Caco-2 (cell line): ENCODE results near the gene TRIM71. TPM values are rescaled to one million over a fixed set of nuclear protein-coding genes. Genes with fewer than 3 reads are reported as not detected.
"Not testable (repeated sequence)": the region's sequence is repeated elsewhere in the genome, so short reads cannot be mapped to it uniquely, and the experiment has no call there.

Experiments
- BruUV-seq: library from RNA; stranded (reverse); fragments of 400-500 nt; replicated peaks from 2 replicates; lab custom pipeline; 2021; lab: Mats Ljungman, UMichigan
- CTCF ChIA-PET: fragments of 300-600 bp; sonication (Branson Sonifier 250); formaldehyde crosslinking; loops from one replicate; lab custom pipeline; 2022; ENCODE audit warnings: antibody characterized with exemption; lab: Charles Lee
- POLR2A ChIA-PET: fragments of 300-600 bp; sonication (Branson Sonifier 250); formaldehyde crosslinking; loops from one replicate; lab custom pipeline; 2022; ENCODE audit warnings: antibody characterized with exemption; lab: Charles Lee
- DNase-seq, 2 experiments: peaks; one replicate each; pipeline versions ENCODE4 v3.0.0 to v3.0.0-alpha.2; 2020 to 2022
- H3K27me3 ChIP-seq: replicated peaks from 2 replicates; pipeline ENCODE4 v1.6.0; 2011; ENCODE audit warnings: low read length; ENCODE audit not compliant: control insufficient read depth, insufficient read depth
- H3K36me3 ChIP-seq: 2 replicates; pipeline ENCODE4 v1.5.1; 2011; ENCODE audit warnings: low read length; ENCODE audit not compliant: control insufficient read depth, insufficient read depth
- H3K4me1 ChIP-seq: fragments of 250-450 bp; sonication (Bioruptor Pico); 2 replicates; pipeline ENCODE4 v1.5.1; 2020; ENCODE audit warnings: mild to moderate bottlenecking
- H3K4me3 ChIP-seq: 2 replicates; pipeline ENCODE4 v1.5.1; 2011; ENCODE audit warnings: low read depth, mild to moderate bottlenecking, control low read depth, low read length
- H3K9me3 ChIP-seq: fragments of 250-450 bp; sonication (Bioruptor Pico); 2 replicates; pipeline ENCODE4 v1.5.1; 2020; ENCODE audit warnings: mild to moderate bottlenecking, moderate library complexity
- H3K27ac Mint-ChIP-seq: one replicate; pipeline ENCODE4 v1.8.0; 2022; ENCODE audit warnings: mixed read lengths; ENCODE audit not compliant: unreplicated experiment
- H3K27me3 Mint-ChIP-seq: one replicate; pipeline ENCODE4 v1.8.0; 2022; ENCODE audit warnings: mixed read lengths; ENCODE audit not compliant: insufficient read depth, unreplicated experiment
- H3K36me3 Mint-ChIP-seq: one replicate; pipeline ENCODE4 v1.8.0; 2022; ENCODE audit warnings: mild to moderate bottlenecking, mixed read lengths; ENCODE audit not compliant: insufficient read depth, unreplicated experiment
- H3K4me1 Mint-ChIP-seq: one replicate; pipeline ENCODE4 v1.8.0; 2022; ENCODE audit warnings: low read depth, mixed read lengths; ENCODE audit not compliant: unreplicated experiment
- H3K4me3 Mint-ChIP-seq: one replicate; pipeline ENCODE4 v1.8.0; 2022; ENCODE audit warnings: mild to moderate bottlenecking, moderate library complexity, mixed read lengths; ENCODE audit not compliant: unreplicated experiment
- H3K9me3 Mint-ChIP-seq: one replicate; pipeline ENCODE4 v1.8.0; 2022; ENCODE audit warnings: mixed read lengths; ENCODE audit not compliant: unreplicated experiment
- intact Hi-C: fragments of 100-400 bp; cut with micrococcal nuclease; formaldehyde crosslinking; loops from one replicate; pipeline ENCODE4 v1.10.0; 2022; ENCODE audit not compliant: unreplicated experiment
- total RNA-seq: library from RNA; stranded (reverse); gene quantifications from 2 replicates; pipeline ENCODE4 v1.2.3, GENCODE V29; 2022
- TF ChIP-seq, protein P1 (sequence below), 2 experiments: fragments of 200-600 bp in 1 of 2; IDR thresholded peaks; 1 replicate in 1 of 2; 2 replicates in 1 of 2; pipeline versions ENCODE4 v1.5.1 to v1.8.0; 2011 to 2022; ENCODE audit warnings: antibody characterized with exemption in 1 of 2, control low read depth in 1 of 2, inconsistent platforms in 1 of 2, low read depth in 1 of 2, low read length in 1 of 2, mild to moderate bottlenecking in 1 of 2, moderate library complexity in 1 of 2; ENCODE audit not compliant: insufficient read depth in 1 of 2, severe bottlenecking in 1 of 2, unreplicated experiment in 1 of 2

TRIM71 gene
- total RNA-seq, 1 experiment from 2014 or later: 68.4 TPM

DNA sequence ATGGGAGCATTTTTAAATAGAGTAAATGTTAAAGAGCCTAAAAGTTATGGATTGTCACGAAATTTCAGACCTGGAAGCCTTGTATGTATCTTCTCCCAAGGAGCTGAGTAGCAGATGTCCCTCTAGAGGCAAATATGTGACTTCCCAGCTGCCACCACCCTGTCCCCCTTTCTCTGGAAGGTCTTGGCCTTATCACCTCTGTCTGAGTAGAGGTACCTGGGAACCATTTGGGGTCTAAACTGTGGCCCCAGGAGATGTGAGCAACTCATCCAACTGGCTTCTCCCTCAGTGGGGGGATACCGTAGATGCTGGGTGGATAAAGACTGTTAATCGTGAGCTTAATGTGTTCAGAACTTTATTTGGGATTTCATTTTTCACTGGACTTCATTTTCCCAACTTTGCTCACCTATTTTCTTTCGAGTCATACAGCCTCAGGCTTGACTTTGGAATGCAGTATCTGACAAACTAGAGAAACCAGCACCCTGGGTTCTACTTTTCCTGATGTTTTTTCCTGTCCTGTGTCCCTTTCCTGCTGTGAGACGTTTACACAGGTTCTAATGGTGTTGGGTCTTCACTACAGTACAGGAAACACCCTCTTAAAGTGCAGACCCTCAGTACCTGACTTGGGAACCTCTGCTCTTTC, 80.3 kb downstream of the TRIM71 start:
- intact Hi-C loops: no loop called here
- POLR2A ChIA-PET: interaction anchor here (0.5 kb wide), 1 partner anchor 31 kb away, joined by 3 read pairs; no protein-coding TSS in a partner anchor
- H3K27ac Mint-ChIP-seq: no peak overlapping the region
- peaks cover 87% of the 10 kb centered on the region for H3K36me3 Mint-ChIP-seq
- no peaks in the 10 kb centered on the region for H3K9me3 ChIP-seq
- 0 out of 2 replicates have a peak, but pooled peaks cover 3% of the 10 kb centered on the region for H3K4me1 ChIP-seq
- no peaks in the 10 kb centered on the region for H3K27me3 ChIP-seq
- no TSS peak for BruUV-seq
- CTCF ChIA-PET: no interaction called here
- no peak for DNase-seq
- TF ChIP-seq, protein P1, sequence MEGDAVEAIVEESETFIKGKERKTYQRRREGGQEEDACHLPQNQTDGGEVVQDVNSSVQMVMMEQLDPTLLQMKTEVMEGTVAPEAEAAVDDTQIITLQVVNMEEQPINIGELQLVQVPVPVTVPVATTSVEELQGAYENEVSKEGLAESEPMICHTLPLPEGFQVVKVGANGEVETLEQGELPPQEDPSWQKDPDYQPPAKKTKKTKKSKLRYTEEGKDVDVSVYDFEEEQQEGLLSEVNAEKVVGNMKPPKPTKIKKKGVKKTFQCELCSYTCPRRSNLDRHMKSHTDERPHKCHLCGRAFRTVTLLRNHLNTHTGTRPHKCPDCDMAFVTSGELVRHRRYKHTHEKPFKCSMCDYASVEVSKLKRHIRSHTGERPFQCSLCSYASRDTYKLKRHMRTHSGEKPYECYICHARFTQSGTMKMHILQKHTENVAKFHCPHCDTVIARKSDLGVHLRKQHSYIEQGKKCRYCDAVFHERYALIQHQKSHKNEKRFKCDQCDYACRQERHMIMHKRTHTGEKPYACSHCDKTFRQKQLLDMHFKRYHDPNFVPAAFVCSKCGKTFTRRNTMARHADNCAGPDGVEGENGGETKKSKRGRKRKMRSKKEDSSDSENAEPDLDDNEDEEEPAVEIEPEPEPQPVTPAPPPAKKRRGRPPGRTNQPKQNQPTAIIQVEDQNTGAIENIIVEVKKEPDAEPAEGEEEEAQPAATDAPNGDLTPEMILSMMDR (IDR thresholded peaks at IDR 0.05; ENCODE audit: insufficient read depth in 1 of 2, low read depth in 1 of 2, low read length in 1 of 2, severe bottlenecking in 1 of 2, unreplicated experiment in 1 of 2): peak in 1 of 2 experiments; percentile 29
- H3K4me3 Mint-ChIP-seq: no peak overlapping the region
- H3K27me3 Mint-ChIP-seq: no peaks in the 10 kb centered on the region
- no peak overlapping the region for H3K4me3 ChIP-seq
- H3K36me3 ChIP-seq: peaks cover 3% of the 10 kb centered on the region
- peaks cover 11% of the 10 kb centered on the region for H3K4me1 Mint-ChIP-seq
- no peaks in the 10 kb centered on the region for H3K9me3 Mint-ChIP-seq

DNA sequence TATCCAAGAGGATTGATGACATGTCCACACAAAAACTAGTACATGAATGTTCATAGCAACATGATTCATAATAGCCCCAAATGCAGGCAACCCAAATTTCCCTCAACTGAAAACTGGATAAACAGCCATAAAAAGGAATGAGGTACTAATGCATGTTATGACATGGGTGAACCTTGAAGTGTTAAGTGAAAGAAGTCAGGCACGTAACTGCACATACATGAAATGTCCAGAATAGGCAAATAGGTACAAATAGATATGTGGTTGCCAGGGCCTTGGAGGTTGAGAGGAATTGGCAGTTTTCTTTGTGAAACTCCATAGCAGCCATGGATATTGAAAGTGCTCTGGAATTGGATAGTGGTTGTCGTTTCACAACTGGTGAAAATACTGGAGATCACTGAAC, 81.5 kb downstream of the TRIM71 start:
- no peaks in the 10 kb centered on the region for H3K27me3 Mint-ChIP-seq
- no peaks in the 10 kb centered on the region for H3K9me3 ChIP-seq
- H3K4me3 ChIP-seq: no peak overlapping the region
- POLR2A ChIA-PET: no interaction called here
- TF ChIP-seq, protein P1 (IDR thresholded peaks at IDR 0.05; ENCODE audit: insufficient read depth in 1 of 2, low read depth in 1 of 2, low read length in 1 of 2, severe bottlenecking in 1 of 2, unreplicated experiment in 1 of 2): no peak
- no TSS peak for BruUV-seq
- intact Hi-C loops: no loop called here
- H3K27ac Mint-ChIP-seq: no peak overlapping the region
- H3K4me3 Mint-ChIP-seq: no peak overlapping the region
- DNase-seq: no peak
- peaks cover 5% of the 10 kb centered on the region for H3K9me3 Mint-ChIP-seq
- H3K4me1 Mint-ChIP-seq: peaks cover 11% of the 10 kb centered on the region
- peaks cover 85% of the 10 kb centered on the region for H3K36me3 Mint-ChIP-seq
- no peaks in the 10 kb centered on the region for H3K27me3 ChIP-seq
- H3K4me1 ChIP-seq: 0 out of 2 replicates have a peak, but pooled peaks cover 3% of the 10 kb centered on the region
- CTCF ChIA-PET: no interaction called here
- peaks cover 3% of the 10 kb centered on the region for H3K36me3 ChIP-seq

DNA sequence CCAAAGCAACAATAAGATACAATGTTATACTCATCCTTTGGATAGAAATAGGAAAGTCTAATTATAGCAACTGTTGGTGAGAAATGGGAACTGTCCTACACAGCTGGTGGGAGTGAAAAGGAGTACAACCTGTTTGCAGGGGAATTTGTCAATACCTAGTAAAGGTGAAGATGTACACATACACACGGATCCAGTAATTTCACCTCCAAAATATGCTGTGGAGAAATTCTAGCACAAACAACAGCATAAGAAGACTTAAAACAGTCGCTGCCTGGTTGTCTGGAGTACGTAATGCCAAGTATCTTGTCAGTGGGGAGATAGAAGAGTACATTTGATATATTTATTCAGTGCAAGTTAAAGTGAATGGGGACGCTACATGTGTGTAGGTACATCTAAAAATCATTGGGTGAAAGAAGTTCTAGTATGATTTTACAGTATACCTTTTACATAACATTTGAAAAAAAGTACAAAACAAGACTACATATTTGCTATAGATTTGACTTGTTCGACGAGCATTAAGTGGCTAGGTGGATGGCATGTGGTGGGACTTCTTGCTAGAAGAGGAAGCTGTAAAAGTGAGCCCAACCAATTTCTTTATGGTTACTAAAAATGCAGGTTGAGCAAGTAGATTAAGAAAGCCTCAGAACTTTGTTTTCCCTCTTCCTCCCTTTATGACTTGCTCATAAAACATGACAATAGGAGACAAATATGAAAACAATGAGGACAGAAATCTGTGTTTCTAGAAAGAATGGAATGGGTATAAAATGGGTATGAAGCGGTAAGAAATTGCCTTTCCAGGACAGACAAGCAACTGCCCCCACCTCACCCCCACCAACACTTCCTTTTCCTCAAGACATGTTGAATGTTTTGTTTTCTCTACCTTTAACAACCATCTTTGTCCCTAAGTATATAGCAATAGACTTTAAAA, 83.5 kb downstream of the TRIM71 start:
- no peak overlapping the region for H3K4me3 Mint-ChIP-seq
- peaks cover 11% of the 10 kb centered on the region for H3K4me1 Mint-ChIP-seq
- peaks cover 8% of the 10 kb centered on the region for H3K9me3 Mint-ChIP-seq
- peaks cover 75% of the 10 kb centered on the region for H3K36me3 Mint-ChIP-seq
- no peaks in the 10 kb centered on the region for H3K27me3 Mint-ChIP-seq
- ChIA-PET CTCF (interaction anchor here (0.7 kb wide), 2 partner anchors 36 to 216 kb away, joined by 5 read pairs; partner anchors contain the start of gene CNOT10), POLR2A (no interaction called here)
- 0 out of 2 replicates have a peak, but pooled peaks cover 3% of the 10 kb centered on the region for H3K4me1 ChIP-seq
- no peak for DNase-seq
- no peak overlapping the region for H3K4me3 ChIP-seq
- peak overlapping the region; percentile 16 for H3K27ac Mint-ChIP-seq
- H3K9me3 ChIP-seq: no peaks in the 10 kb centered on the region
- peaks cover 2% of the 10 kb centered on the region for H3K36me3 ChIP-seq
- no TSS peak for BruUV-seq
- TF ChIP-seq, protein P1 (IDR thresholded peaks at IDR 0.05; ENCODE audit: insufficient read depth in 1 of 2, low read depth in 1 of 2, low read length in 1 of 2, severe bottlenecking in 1 of 2, unreplicated experiment in 1 of 2): no peak
- intact Hi-C loops: no loop called here
- no peaks in the 10 kb centered on the region for H3K27me3 ChIP-seq

DNA sequence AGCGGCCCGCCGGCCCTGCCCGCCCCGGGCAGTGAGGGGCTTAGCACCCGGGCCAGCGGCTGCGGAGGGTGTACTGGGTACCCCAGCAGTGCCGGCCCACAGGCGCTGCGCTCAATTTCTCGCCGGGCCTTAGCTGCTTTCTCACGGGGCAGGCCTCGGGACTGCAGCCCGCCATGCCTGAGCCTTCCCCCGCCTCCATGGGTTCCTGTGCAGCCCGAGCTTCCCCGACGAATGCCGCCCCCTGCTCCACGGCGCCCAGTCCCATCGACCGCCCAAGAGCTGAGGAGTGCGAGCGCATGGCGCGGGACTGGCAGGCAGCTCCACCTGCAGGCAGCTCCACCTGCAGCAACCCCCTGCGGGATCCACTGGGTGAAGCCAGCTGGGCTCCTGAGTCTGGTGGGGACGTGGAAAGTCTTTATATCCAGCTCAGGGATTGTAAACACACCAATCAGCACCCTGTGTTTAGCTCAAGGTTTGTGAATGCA, 85.1 kb downstream of the TRIM71 start:
- POLR2A ChIA-PET: interaction anchor here (1.1 kb wide), 1 partner anchor 218 kb away, joined by 3 read pairs; the partner anchor contains the start of gene CNOT10
- intact Hi-C loops, H3K27ac Mint-ChIP-seq, H3K27me3 ChIP-seq, CTCF ChIA-PET, H3K27me3 Mint-ChIP-seq, H3K9me3 Mint-ChIP-seq, BruUV-seq, H3K36me3 ChIP-seq, H3K4me3 ChIP-seq, H3K4me3 Mint-ChIP-seq, H3K4me1 ChIP-seq, H3K9me3 ChIP-seq: not testable (repeated sequence)
- peak; percentile 35 to 51 for DNase-seq
- Mint-ChIP-seq H3K36me3 (peaks cover 70% of the 10 kb centered on the region), H3K4me1 (peaks cover 11% of the 10 kb centered on the region)
